Endodermal cell (in vitro differentiated cells): ENCODE data around the gene MCTP1. TPM values are rescaled to one million over a fixed set of nuclear protein-coding genes. Genes with fewer than 3 reads are reported as not detected.

Source experiments
- DNase-seq: peaks from one replicate; pipeline ENCODE4 v3.0.0-alpha.2; 2017
- H3K27ac ChIP-seq: 2 replicates; pipeline ENCODE4 v1.5.1; 2013; ENCODE audit warnings: mild to moderate bottlenecking, low read depth, low read length, moderate library complexity
- H3K27me3 ChIP-seq: 2 replicates; pipeline ENCODE4 v1.6.1; 2013; ENCODE audit warnings: mild to moderate bottlenecking, low read length, moderate library complexity; ENCODE audit not compliant: insufficient read depth, control insufficient read depth, poor library complexity, severe bottlenecking
- H3K36me3 ChIP-seq: 2 replicates; pipeline ENCODE4 v1.7.0; 2013; ENCODE audit warnings: mild to moderate bottlenecking, low read length, moderate library complexity; ENCODE audit not compliant: control insufficient read depth, insufficient read depth
- H3K4me1 ChIP-seq: one replicate; pipeline ENCODE4 v1.7.0; 2013; ENCODE audit warnings: low read length; ENCODE audit not compliant: control insufficient read depth, insufficient read depth
- H3K4me3 ChIP-seq: 2 replicates; pipeline ENCODE4 v1.5.1; 2013; ENCODE audit warnings: mild to moderate bottlenecking, low read length, moderate library complexity
- H3K9ac ChIP-seq: 2 replicates; pipeline ENCODE4 v1.6.1; 2013; ENCODE audit warnings: mild to moderate bottlenecking, low read length, moderate library complexity; ENCODE audit not compliant: poor library complexity, severe bottlenecking; ENCODE audit errors: extremely low read depth
- H3K9me3 ChIP-seq: 2 replicates; pipeline ENCODE4 v1.6.1; 2013; ENCODE audit warnings: mild to moderate bottlenecking, low read length, moderate library complexity; ENCODE audit not compliant: control insufficient read depth
- H3K27ac Mint-ChIP-seq: 2 replicates; pipeline ENCODE4 v1.8.0; 2020; ENCODE audit warnings: mixed read lengths
- H3K27me3 Mint-ChIP-seq: 2 replicates; pipeline ENCODE4 v1.8.0; 2021; ENCODE audit warnings: mild to moderate bottlenecking, mixed read lengths; ENCODE audit not compliant: insufficient read depth
- H3K36me3 Mint-ChIP-seq: 2 replicates; pipeline ENCODE4 v1.8.0; 2020; ENCODE audit warnings: low read depth, mixed read lengths
- H3K4me1 Mint-ChIP-seq: 2 replicates; pipeline ENCODE4 v1.8.0; 2020; ENCODE audit warnings: mixed read lengths
- H3K4me3 Mint-ChIP-seq: 2 replicates; pipeline ENCODE4 v1.8.0; 2020; ENCODE audit warnings: mild to moderate bottlenecking, moderate library complexity, mixed read lengths
- H3K9me3 Mint-ChIP-seq: 2 replicates; pipeline ENCODE4 v1.8.0; 2020; ENCODE audit warnings: mild to moderate bottlenecking, mixed read lengths
- CTCF ChIP-seq: fragments of 200-600 bp; sonication (generic); conservative IDR thresholded peaks from 2 replicates; pipeline ENCODE4 v1.5.0; 2021; ENCODE audit warnings: antibody characterized with exemption, mild to moderate bottlenecking
- WGBS, 2 experiments: methylation state at CpG; one replicate each; pipeline versions ENCODE4 v1.1.5 to v1.1.7; 2013; ENCODE audit warnings: missing lambda C conversion rate in 2 of 2, mixed read lengths in 1 of 2; ENCODE audit not compliant: insufficient coverage in 1 of 2, insufficient read length in 1 of 2; 5-methylcytosine and 5-hydroxymethylcytosine counted together
- total RNA-seq, 2 donors: library from RNA; stranded (reverse); fragmentation: NEBNext Ultra II Directional in 1 of 2; extraction: Animal tissue kit (Norgen Biotek cat#: 25700) in 1 of 2; gene quantifications; 2 replicates in 1 of 2; 3 replicates in 1 of 2; pipeline ENCODE4 v1.2.1, GENCODE V29; 2021

MCTP1 gene
- total RNA-seq, 2 donors from 2014 or later, result 0.71 to 3.7 TPM

GRCh38 chr5:94891565-94891964 is 393.3 kb downstream of the MCTP1 start:
- 87 to 92% methylated on average over 2 to 3 of the region's 5 CpGs for WGBS, 2 experiments
- no peak for TF ChIP-seq CTCF
- Histone ChIP-seq H3K9ac (no peak overlapping the region), H3K36me3 (no peaks in the 10 kb centered on the region), H3K9me3 (no peaks in the 10 kb centered on the region), H3K4me1 (no peaks in the 10 kb centered on the region), H3K4me3 (no peak overlapping the region), H3K27ac (no peak overlapping the region), H3K27me3 (no peaks in the 10 kb centered on the region)
- Mint-ChIP-seq H3K9me3 (no peaks in the 10 kb centered on the region), H3K4me3 (no peak overlapping the region), H3K27me3 (no peaks in the 10 kb centered on the region), H3K4me1 (peaks cover 7% of the 10 kb centered on the region), H3K36me3 (no peaks in the 10 kb centered on the region), H3K27ac (no peak overlapping the region)
- DNase-seq, result no peak

- Mint-ChIP-seq H3K27me3 (no peaks in the 10 kb centered on the region), H3K4me3 (no peak overlapping the region), H3K27ac (peak overlapping the region; percentile 23), H3K9me3 (no peaks in the 10 kb centered on the region), H3K36me3 (no peaks in the 10 kb centered on the region), H3K4me1 (peaks cover 7% of the 10 kb centered on the region)
- Histone ChIP-seq H3K36me3 (no peaks in the 10 kb centered on the region), H3K9ac (no peak overlapping the region), H3K27me3 (no peaks in the 10 kb centered on the region), H3K4me1 (no peaks in the 10 kb centered on the region), H3K4me3 (no peak overlapping the region), H3K27ac (no peak overlapping the region), H3K9me3 (no peaks in the 10 kb centered on the region)
- TF ChIP-seq CTCF, result no peak
- 91 to 100% methylated on average over 2 to 3 of the region's 4 CpGs for WGBS, 2 experiments
- DNase-seq, result no peak
Measured at GRCh38 chr5:94890907-94891306, 394.0 kb downstream of the MCTP1 start.

- Mint-ChIP-seq H3K4me3 (no peak overlapping the region), H3K36me3 (no peaks in the 10 kb centered on the region), H3K27me3 (no peaks in the 10 kb centered on the region), H3K27ac (no peak overlapping the region), H3K4me1 (peaks cover 26% of the 10 kb centered on the region), H3K9me3 (no peaks in the 10 kb centered on the region)
- Histone ChIP-seq H3K9me3 (no peaks in the 10 kb centered on the region), H3K4me1 (no peaks in the 10 kb centered on the region), H3K4me3 (no peak overlapping the region), H3K27ac (no peak overlapping the region), H3K9ac (no peak overlapping the region), H3K36me3 (no peaks in the 10 kb centered on the region), H3K27me3 (no peaks in the 10 kb centered on the region)
- 92% methylated on average over 3 of the region's 3 CpGs; no CpG with 5 or more reads in 1 of the 2 experiments for WGBS, 2 experiments
- no peak for DNase-seq
- TF ChIP-seq CTCF, result no peak
Measured at GRCh38 chr5:94888674-94889073, 396.2 kb downstream of the MCTP1 start.
